Astrocyte (in vitro differentiated cells and primary cell): Measurements from ENCODE around the gene ATP1A1. TPM values are rescaled to one million over a fixed set of nuclear protein-coding genes. Genes with fewer than 3 reads are reported as not detected.

Experiments
- DNase-seq: peaks from one replicate; pipeline ENCODE4 v3.0.0-alpha.2; 2010; ENCODE audit warnings: low read depth
- FAIRE-seq: peaks from 2 replicates; lab custom pipeline; 2011; peaks lifted over from hg19 to GRCh38; lab: Jason Lieb, UNC
- H2AFZ ChIP-seq: 2 replicates; pipeline ENCODE4 v1.6.0; 2012; ENCODE audit warnings: low read depth, low read length, inconsistent platforms
- H3K27ac ChIP-seq: 2 replicates; pipeline ENCODE4 v1.5.1; 2011; ENCODE audit warnings: low read depth, low read length, inconsistent platforms
- H3K27me3 ChIP-seq: 2 replicates; pipeline ENCODE4 v1.6.0; 2011; ENCODE audit warnings: low read length, inconsistent platforms; ENCODE audit not compliant: insufficient read depth
- H3K36me3 ChIP-seq: 2 replicates; pipeline ENCODE4 v1.5.1; 2011; ENCODE audit warnings: low read length, inconsistent platforms; ENCODE audit not compliant: insufficient read depth
- H3K4me1 ChIP-seq: 2 replicates; pipeline ENCODE4 v1.5.1; 2011; ENCODE audit warnings: low read length, inconsistent platforms; ENCODE audit not compliant: insufficient read depth
- H3K4me2 ChIP-seq: 2 replicates; pipeline ENCODE4 v1.6.0; 2012; ENCODE audit warnings: low read length, inconsistent platforms
- H3K4me3 ChIP-seq: 2 replicates; pipeline ENCODE4 v1.5.1; 2011; ENCODE audit warnings: low read depth, mild to moderate bottlenecking, low read length, inconsistent platforms; ENCODE audit not compliant: insufficient read depth
- H3K79me2 ChIP-seq: 2 replicates; pipeline ENCODE4 v1.6.0; 2012; ENCODE audit warnings: mild to moderate bottlenecking, low read length, inconsistent platforms; ENCODE audit not compliant: insufficient read depth
- H3K9ac ChIP-seq: 2 replicates; pipeline ENCODE4 v1.6.0; 2012; ENCODE audit warnings: mild to moderate bottlenecking, low read length, inconsistent platforms
- H3K9me3 ChIP-seq: 2 replicates; pipeline ENCODE4 v1.5.1; 2012; ENCODE audit warnings: low read depth, mild to moderate bottlenecking, low read length, inconsistent platforms; ENCODE audit not compliant: insufficient read depth
- H4K20me1 ChIP-seq: 2 replicates; pipeline ENCODE4 v1.6.0; 2012; ENCODE audit warnings: low read length, inconsistent platforms; ENCODE audit not compliant: insufficient read depth
- H3K27ac Mint-ChIP-seq: one replicate; pipeline ENCODE4 v1.8.0; 2021; ENCODE audit warnings: mild to moderate bottlenecking, mixed read lengths; ENCODE audit not compliant: unreplicated experiment
- H3K27me3 Mint-ChIP-seq: one replicate; pipeline ENCODE4 v1.8.0; 2021; ENCODE audit warnings: low read depth, mixed read lengths; ENCODE audit not compliant: unreplicated experiment
- H3K36me3 Mint-ChIP-seq: one replicate; pipeline ENCODE4 v1.8.0; 2021; ENCODE audit warnings: low read depth, mixed read lengths; ENCODE audit not compliant: unreplicated experiment
- H3K4me1 Mint-ChIP-seq: one replicate; pipeline ENCODE4 v1.8.0; 2021; ENCODE audit warnings: low read depth, mixed read lengths; ENCODE audit not compliant: unreplicated experiment
- H3K4me3 Mint-ChIP-seq: one replicate; pipeline ENCODE4 v1.8.0; 2021; ENCODE audit warnings: mild to moderate bottlenecking, moderate library complexity, mixed read lengths; ENCODE audit not compliant: unreplicated experiment
- H3K9me3 Mint-ChIP-seq: one replicate; pipeline ENCODE4 v1.8.0; 2021; ENCODE audit warnings: mild to moderate bottlenecking, mixed read lengths; ENCODE audit not compliant: unreplicated experiment
- EZH2 ChIP-seq: IDR thresholded peaks from 2 replicates; pipeline ENCODE4 v1.6.1; 2012; ENCODE audit warnings: mild to moderate bottlenecking, low read length, inconsistent platforms; ENCODE audit not compliant: insufficient read depth
- total RNA-seq: library from RNA; stranded (reverse); gene quantifications from 2 replicates; pipeline ENCODE4 v1.2.1, GENCODE V29; 2021
- TF ChIP-seq, protein P1 (sequence below): IDR thresholded peaks from 2 replicates; pipeline ENCODE4 v1.5.1; 2011; ENCODE audit warnings: low read depth, mild to moderate bottlenecking, inconsistent platforms, low read length, moderate library complexity; ENCODE audit not compliant: insufficient read depth

The ATP1A1 gene
- total RNA-seq, 1 donor from 2014 or later, result 317 TPM

DNA sequence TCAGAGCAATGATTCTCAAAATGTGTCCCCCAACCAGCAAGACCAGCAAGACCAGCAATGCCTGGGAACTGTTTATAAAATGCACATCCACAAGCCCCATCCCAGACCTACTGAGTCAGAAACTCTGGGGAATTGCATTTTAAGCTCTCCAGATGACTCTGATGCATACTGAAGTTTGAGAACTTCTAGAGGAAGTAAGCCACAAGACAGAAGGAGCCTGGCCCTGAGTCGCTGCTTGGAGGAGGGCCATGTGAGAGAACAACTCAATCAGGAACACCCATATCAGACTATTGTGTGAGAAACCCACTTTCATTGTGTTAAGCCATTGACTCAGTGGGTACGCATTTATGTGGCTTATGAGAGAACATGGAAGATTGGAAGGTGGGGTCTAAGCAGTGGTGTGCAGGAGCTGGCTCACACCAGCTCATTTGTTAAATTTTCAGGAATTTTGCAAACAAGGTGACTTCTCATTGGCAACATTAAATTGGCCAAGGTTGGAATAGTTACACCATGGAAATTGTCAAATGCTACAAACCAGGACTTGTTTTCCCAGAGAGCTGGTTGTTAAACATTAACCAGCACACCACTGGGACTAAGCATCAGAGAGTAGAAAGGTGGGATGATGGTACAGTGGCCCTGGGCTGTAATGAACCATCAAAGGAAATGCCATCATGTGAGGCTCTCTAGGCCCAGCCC lies 38.9 kb downstream of the ATP1A1 start:
- peaks cover 4% of the 10 kb centered on the region for H3K36me3 ChIP-seq
- H4K20me1 ChIP-seq, result no peaks in the 10 kb centered on the region
- H3K4me1 ChIP-seq, result no peaks in the 10 kb centered on the region
- Mint-ChIP-seq H3K27ac (no peak overlapping the region), H3K4me1 (peaks cover 18% of the 10 kb centered on the region), H3K4me3 (no peak overlapping the region), H3K27me3 (no peaks in the 10 kb centered on the region), H3K36me3 (peaks cover 9% of the 10 kb centered on the region), H3K9me3 (no peaks in the 10 kb centered on the region)
- no peak overlapping the region for H3K9ac ChIP-seq
- DNase-seq (peak; percentile 18), FAIRE-seq (no peak)
- H3K27ac ChIP-seq, result no peak overlapping the region
- no peak overlapping the region for H3K4me3 ChIP-seq
- no peak overlapping the region for H3K4me2 ChIP-seq
- no peak for TF ChIP-seq EZH2
- TF ChIP-seq, protein P1, sequence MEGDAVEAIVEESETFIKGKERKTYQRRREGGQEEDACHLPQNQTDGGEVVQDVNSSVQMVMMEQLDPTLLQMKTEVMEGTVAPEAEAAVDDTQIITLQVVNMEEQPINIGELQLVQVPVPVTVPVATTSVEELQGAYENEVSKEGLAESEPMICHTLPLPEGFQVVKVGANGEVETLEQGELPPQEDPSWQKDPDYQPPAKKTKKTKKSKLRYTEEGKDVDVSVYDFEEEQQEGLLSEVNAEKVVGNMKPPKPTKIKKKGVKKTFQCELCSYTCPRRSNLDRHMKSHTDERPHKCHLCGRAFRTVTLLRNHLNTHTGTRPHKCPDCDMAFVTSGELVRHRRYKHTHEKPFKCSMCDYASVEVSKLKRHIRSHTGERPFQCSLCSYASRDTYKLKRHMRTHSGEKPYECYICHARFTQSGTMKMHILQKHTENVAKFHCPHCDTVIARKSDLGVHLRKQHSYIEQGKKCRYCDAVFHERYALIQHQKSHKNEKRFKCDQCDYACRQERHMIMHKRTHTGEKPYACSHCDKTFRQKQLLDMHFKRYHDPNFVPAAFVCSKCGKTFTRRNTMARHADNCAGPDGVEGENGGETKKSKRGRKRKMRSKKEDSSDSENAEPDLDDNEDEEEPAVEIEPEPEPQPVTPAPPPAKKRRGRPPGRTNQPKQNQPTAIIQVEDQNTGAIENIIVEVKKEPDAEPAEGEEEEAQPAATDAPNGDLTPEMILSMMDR, result no peak
- H3K9me3 ChIP-seq, result no peaks in the 10 kb centered on the region
- no peak overlapping the region for H2AFZ ChIP-seq
- H3K27me3 ChIP-seq, result no peaks in the 10 kb centered on the region
- no peaks in the 10 kb centered on the region for H3K79me2 ChIP-seq

DNA sequence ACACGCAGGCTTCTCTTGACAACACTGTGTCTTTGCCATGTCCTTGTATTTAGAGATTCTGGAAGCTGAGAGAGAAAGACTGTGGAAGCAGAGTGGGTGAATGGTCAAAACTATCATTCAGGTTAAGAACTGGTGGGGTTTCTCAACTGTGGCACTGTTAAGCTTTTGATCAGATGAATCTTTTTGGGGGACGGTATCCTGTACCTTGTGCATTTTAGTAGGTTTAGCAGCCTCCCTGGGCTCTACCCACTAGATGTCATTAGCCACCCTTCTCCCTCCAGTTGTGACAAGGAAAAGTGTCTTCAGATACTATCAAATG lies 39.4 kb downstream of the ATP1A1 start:
- no peak overlapping the region for H3K27ac Mint-ChIP-seq
- no peaks in the 10 kb centered on the region for H3K27me3 Mint-ChIP-seq
- Histone ChIP-seq H3K27ac (no peak overlapping the region), H3K9ac (no peak overlapping the region), H3K36me3 (peaks cover 4% of the 10 kb centered on the region), H2AFZ (no peak overlapping the region), H3K4me1 (no peaks in the 10 kb centered on the region), H3K27me3 (no peaks in the 10 kb centered on the region), H3K9me3 (no peaks in the 10 kb centered on the region), H3K79me2 (no peaks in the 10 kb centered on the region), H3K4me2 (no peak overlapping the region), H3K4me3 (no peak overlapping the region), H4K20me1 (no peaks in the 10 kb centered on the region)
- peaks cover 18% of the 10 kb centered on the region for H3K4me1 Mint-ChIP-seq
- no peak for TF ChIP-seq EZH2
- TF ChIP-seq, protein P1, result no peak
- peaks cover 6% of the 10 kb centered on the region for H3K36me3 Mint-ChIP-seq
- DNase-seq, result no peak
- no peaks in the 10 kb centered on the region for H3K9me3 Mint-ChIP-seq
- no peak overlapping the region for H3K4me3 Mint-ChIP-seq
- FAIRE-seq, result no peak

DNA sequence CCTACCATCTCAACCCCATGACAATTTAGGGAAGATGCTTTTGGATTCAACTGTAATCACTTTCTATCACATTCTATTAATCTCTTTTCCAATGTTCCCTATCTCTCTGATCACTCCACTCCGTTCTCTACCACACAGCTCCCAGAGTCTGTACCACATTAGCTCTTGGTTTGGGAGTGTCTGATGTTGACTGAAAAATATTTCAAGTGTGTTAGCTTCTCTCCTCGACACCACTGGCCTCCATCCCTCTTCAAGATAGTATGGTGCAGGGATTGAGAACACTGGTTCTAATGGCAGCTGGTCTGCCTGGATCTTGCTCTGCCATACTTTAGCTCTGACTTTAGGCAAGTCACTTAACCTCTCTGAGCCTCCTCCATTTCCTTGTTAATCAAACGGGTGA lies 39.9 kb downstream of the ATP1A1 start:
- Histone ChIP-seq H3K27ac (no peak overlapping the region), H3K27me3 (no peaks in the 10 kb centered on the region), H3K36me3 (peaks cover 1% of the 10 kb centered on the region), H3K9me3 (no peaks in the 10 kb centered on the region), H4K20me1 (no peaks in the 10 kb centered on the region), H3K79me2 (no peaks in the 10 kb centered on the region), H3K9ac (no peak overlapping the region), H2AFZ (no peak overlapping the region), H3K4me1 (no peaks in the 10 kb centered on the region), H3K4me3 (no peak overlapping the region), H3K4me2 (no peak overlapping the region)
- no peaks in the 10 kb centered on the region for H3K9me3 Mint-ChIP-seq
- FAIRE-seq, result no peak
- H3K27me3 Mint-ChIP-seq, result no peaks in the 10 kb centered on the region
- no peak overlapping the region for H3K27ac Mint-ChIP-seq
- no peak overlapping the region for H3K4me3 Mint-ChIP-seq
- TF ChIP-seq EZH2, result no peak
- TF ChIP-seq, protein P1, result no peak
- no peak for DNase-seq
- peaks cover 22% of the 10 kb centered on the region for H3K4me1 Mint-ChIP-seq
- peaks cover 4% of the 10 kb centered on the region for H3K36me3 Mint-ChIP-seq
